GM18499 (cell line): ENCODE measurements around the gene CIAO1.
"Not testable (repeated sequence)": the region's sequence is repeated elsewhere in the genome, so short reads cannot be mapped to it uniquely, and the experiment has no call there.

ENCODE experiments used
- ATAC-seq: cut with Tn5 transposase; IDR thresholded peaks from one replicate; pipeline ENCODE4 v1.9.1; 2021; ENCODE audit warnings: moderate number of reproducible peaks; ENCODE audit not compliant: insufficient read depth, unreplicated experiment

Gene CIAO1

GRCh38 chr2:96248624-96249023, 17.4 kb upstream of the CIAO1 start:
- ATAC-seq: no peak

DNA sequence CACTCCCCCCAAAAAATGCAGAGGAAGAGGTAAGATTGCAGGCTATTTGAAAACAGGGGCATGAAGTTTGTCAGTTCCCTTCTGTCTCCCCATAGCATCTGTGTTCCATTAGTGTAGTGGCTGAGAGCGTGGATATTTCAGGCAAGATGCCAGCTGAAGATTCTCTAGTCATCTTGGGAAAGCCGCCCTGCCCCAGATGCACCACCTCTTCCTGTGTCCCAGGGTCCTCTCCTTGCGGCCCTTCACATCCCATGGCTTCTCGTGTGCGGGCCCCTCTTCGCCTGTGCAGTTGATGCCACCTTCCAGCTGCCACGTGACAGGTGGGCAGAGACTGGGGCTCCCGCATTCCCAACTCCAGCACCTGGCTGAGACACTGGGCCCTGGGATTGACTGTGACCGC, 16.4 kb upstream of the CIAO1 start:
- no peak for ATAC-seq

GRCh38 chr2:96250188-96250587, 15.8 kb upstream of the CIAO1 start:
- no peak for ATAC-seq

DNA sequence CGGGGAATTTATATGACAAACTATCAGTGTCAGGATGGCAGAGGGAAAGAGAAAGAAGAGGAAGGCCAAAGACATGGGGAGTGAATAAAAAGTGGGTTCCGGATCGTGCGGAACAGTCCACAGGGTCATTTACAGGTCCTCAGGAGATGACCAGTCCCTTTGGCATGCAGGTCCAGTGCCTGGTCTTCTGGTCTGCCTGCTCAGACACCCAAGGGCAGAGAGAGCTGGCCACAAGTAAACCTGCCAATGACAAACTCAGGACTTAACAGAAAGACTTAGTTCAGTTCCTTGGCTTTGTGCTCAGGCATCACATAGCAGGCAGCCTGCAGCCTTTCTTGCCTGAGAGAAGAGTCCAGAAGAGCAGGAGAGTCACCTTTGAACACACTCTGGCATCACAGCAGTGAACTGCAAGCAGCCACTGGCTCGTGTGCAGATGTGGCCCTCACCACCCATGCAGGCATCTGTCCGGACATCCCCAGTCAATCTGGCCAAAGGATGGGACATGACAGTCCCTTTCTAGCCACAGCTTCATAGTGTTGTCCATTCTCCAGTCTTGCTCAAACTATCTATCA, 14.2 kb upstream of the CIAO1 start:
- ATAC-seq: no peak

- no peak for ATAC-seq
Observed at GRCh38 chr2:96252526-96252925, 13.5 kb upstream of the CIAO1 start.

DNA sequence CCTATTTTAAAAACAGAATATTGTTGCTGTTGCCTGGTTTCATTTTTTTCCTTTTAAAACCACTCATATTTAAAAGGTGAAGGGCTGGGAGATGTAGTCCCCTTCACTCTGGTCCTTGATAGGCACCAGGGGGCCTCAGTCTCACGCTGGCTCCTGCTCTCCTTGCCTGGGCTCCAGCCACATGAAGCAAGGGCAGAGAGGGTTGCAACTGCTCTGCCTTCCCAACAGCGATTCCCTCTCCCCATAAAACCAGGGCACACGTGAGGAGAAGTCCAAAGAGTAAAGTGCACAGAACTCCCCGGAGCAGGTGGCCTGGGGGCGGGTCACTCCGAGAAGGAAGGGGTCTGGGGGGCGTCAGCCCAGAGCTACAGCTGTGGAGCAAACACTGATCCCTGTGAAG, 13.0 kb upstream of the CIAO1 start:
- ATAC-seq: no peak

DNA sequence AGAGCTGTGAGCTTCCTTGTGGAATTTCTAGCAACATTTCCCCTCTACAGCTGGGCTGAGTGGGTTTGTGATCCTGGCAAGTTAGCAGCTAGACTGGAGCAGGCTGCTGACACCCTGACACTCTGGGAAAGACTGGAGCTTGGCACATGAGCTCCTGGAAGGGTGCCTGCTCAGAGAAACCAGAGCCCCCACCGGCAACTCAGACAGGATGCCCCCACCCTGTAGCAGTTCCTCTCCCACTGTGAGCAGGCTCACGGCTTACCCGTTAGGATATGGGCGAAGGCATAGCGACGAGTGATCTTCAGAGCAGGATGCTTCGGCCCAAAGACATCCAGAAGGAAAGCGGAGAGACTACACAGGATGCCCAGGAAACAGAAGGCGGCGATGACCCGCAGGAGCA, 11.5 kb upstream of the CIAO1 start:
- ATAC-seq: no peak

GRCh38 chr2:96256611-96257113, 9.4 kb upstream of the CIAO1 start:
- no peak for ATAC-seq

- ATAC-seq: not testable (repeated sequence)
Observed at GRCh38 chr2:96257744-96258143, 8.3 kb upstream of the CIAO1 start.

DNA sequence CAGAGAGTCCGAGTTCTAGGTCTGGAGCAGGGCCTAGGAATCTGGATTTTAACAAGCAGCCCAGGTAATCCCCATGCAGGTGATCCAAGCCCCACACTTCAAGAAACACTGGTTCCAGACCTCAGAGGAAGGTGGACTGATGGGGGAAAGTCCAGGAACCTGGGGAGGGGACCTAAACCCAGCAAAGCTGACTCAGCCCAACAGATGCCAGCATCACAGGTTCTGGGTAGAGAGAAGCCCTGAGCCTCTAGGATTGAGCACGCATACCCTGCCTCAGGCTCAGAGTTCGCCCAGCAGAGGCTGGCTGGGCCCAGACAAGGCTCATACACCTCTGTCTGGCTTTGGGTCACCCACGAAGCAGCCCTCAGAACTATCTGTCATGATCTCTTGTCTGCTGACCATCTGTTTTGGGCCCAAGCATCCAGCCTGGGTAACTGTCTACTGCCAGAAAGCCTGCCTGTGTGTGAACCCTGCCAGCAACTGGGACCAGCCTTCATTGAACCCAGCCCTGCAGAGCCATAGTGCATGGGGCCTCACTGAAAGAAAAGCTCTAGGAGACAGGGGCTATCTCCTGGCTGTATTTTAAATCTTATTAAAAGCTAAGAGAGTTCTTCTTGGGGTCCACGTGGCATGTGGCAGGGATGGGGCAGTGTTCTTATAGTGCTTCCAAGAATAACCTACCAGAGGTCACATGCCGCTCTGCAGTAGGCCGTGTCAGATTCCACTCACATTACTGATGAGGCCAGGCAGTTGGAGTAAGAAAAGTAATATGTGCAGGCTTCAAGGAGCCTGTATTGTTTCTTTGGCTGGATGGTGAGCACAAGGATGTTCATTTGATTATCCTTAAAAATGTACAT, 7.6 kb upstream of the CIAO1 start:
- ATAC-seq: no peak

- no peak for ATAC-seq
Observed at GRCh38 chr2:96259497-96259921, 6.5 kb upstream of the CIAO1 start.

GRCh38 chr2:96260387-96261260, 5.4 kb upstream of the CIAO1 start:
- no peak for ATAC-seq

DNA sequence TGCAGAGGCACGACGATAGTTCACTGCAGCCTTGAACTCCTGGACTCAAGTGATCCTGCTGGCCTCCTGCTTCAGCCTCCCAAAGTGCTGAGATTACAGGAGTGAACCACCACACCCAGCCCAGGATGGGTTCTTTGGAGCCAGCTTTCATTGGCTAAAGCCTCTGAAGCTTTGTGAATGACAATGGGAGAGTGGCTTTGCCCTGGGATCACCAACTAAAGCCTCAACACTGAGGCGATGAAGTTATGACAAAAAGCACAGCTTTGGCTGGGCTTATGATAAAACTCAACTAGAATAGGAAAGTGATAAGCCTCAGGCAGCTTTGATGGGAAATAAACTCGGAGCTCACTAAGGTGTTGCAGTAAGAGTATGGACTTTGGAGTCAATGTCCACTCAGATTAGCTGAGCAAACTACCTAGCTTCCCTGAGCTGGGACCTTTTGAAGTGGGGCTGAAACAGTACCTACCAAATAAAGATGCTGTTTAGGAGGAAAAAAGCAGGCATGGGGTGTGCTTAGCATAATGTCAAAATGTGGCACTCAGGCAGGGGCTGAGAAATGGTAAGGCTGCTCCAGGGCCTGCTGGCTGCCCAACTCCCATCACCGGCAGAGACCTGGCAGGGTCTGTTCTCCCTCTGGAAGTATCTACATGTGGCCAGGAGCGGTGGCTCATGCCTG, 4.6 kb upstream of the CIAO1 start:
- ATAC-seq: no peak

DNA sequence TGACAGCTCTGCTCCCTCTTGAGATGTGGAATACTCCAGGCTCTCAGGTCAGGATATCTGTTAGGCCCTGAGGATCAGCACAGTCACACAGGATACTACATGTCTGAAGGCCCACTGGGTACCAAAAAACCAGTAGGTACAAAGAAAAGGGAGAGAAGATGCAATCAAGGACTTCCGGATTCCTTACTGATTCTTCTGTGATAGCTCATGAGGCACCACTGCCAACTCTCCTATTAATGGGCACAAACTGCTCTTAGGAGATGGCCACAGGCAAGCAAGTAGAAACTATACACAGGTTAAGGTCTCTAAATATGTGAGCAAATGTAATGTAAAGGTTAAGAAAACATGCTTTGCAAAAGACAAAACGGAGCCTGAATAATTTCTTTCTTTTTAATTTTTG, 3.7 kb upstream of the CIAO1 start:
- ATAC-seq: no peak

DNA sequence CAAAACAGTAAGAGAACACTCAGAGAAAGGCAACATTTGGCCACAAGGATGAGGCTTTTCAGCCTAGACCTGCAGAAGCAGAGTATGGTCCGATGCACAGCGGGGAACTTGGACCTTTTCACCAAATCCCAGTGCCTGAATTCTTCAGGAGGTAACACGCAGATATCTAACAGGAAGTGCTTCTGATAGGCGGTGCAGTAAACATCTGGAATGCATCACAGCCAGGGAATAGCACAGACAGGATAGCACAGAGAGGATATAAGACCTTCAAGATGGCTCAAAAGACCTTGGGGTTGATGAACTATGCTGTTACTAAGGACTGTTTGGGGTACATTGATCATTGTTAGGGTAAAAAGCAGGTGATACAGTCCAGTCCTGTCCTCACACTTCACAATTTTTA, 1.9 kb upstream of the CIAO1 start:
- ATAC-seq: no peak

DNA sequence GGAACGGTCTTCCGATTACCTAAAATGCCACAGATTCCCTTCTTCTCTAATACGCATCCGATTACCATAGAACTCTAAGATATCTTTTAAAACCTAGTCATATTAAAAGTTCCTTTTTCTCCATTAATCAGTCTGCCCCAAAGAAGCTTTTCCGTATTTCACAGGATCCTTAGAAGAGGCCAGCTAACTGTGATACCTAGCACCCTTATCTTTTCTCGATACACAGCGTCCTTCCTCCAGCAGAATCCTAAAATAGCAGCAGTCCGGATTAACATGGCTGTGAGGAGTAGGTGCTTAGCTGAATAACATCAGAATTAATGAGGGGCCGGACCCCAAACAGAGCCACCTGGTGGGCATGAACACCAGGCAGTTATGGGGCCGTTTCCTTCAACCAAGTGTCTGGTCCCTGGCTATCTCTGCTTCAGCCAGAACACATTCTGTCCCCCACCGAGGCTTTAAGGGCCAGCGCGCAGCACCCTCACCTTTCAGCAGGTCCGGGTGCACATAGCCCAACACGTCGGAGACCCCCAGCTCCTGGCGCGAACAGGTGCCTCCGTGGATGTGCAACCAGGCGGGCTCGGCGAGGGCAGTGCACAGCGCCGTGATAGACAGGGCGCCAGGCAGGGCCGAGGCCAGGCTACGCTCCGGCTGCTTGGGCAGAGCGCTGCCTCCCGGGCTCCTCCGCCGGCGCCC, 1.2 kb upstream of the CIAO1 start:
- ATAC-seq: no peak

DNA sequence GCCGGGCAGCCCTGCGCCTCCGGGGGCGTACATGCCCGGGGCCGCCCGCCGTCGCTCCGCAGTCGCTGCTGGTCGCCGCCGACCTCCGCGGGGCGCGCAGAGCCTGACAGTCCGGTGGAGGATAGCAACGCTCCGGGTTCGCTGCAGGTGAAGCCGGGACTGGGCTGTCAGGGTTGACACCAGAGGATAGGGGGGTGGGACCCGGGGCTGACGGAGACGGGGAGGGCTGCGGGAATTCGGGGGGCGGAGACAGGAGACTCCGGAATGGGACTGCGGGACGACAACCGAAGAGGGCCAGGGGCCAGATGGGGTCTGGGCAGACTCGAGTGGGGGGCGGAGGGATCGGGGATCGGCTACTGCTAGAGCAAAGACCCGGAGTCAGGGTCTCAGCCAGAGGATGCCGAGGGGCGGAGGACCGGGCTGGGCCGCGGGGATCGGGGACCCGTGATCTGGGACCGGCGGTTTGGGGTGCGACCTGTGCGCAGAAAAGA, 631 bp upstream of the CIAO1 start:
- no peak for ATAC-seq

DNA sequence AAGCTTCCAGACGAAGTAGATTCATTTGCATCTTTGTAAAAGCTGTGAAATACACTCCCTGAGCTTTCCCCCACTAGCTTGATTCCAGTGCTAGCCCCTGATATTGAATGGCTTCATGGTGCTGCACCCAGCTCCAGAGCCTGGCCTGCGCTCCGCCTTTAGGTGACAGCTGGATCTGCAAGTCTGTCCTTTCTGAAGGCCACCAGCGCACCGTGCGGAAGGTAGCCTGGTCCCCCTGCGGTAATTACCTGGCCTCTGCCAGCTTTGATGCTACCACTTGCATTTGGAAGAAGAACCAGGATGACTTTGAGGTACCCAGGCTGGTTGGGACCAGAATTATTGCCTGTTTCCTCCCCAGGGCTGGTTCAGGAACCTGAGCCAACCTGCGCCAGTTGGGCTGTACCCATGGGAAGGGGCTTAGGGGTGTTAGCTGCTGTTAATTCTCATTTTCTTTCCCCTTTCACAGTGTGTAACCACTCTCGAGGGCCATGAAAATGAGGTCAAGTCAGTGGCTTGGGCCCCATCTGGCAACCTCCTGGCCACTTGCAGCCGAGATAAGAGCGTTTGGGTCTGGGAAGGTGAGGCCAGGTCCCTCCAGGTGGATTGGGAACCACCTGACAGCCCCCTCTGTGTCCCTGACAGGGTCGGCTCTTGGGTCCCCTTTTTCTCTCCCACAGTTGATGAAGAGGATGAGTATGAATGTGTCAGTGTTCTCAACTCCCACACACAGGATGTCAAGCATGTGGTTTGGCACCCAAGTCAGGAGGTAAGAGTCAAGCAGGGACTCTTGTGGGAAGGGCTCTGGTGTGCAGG, 1.3 kb downstream of the CIAO1 start:
- no peak for ATAC-seq

DNA sequence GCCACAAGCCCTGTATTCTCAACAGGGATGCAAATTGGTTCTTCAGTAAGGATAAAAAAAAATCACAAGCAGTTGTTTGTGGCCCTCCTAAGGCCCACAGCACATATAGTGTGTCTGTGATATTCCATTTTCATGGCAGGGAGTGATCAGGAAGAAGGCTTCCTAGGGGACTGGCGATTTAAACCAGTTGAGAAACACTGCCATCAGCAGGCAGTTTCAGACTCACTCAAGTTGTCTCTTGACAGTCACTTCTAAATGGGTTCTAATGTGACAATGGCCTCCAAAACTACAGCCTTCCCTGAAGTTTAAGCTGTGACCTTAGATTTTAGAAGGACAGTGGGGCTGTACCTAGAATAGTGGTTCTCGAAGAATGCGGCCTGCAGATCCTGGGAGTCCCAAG, 6.0 kb downstream of the CIAO1 start:
- ATAC-seq: no peak
